Neuronal stem cell (in vitro differentiated cells): Measurements from ENCODE around the gene CAV3.
A peak's percentile ranks its signal among the peaks of the same experiment; 100 is the strongest.

Source experiments
- DNase-seq: peaks from one replicate; pipeline ENCODE4 v3.0.0-alpha.2; 2013; ENCODE audit warnings: low spot score
- H2AFZ ChIP-seq: one replicate; pipeline ENCODE4 v1.6.1; 2013; ENCODE audit warnings: mild to moderate bottlenecking, low read length, inconsistent platforms
- H2AK5ac ChIP-seq: 2 replicates; pipeline ENCODE4 v1.6.1; 2013; ENCODE audit warnings: low read depth, mild to moderate bottlenecking, inconsistent platforms, low read length, moderate library complexity, mixed read lengths
- H2BK120ac ChIP-seq: 2 replicates; pipeline ENCODE4 v1.6.1; 2013; ENCODE audit warnings: low read depth, mild to moderate bottlenecking, inconsistent platforms, low read length, moderate library complexity, mixed read lengths
- H2BK12ac ChIP-seq: one replicate; pipeline ENCODE4 v1.6.1; 2013; ENCODE audit warnings: low read length, inconsistent platforms
- H2BK15ac ChIP-seq: 2 replicates; pipeline ENCODE4 v1.6.1; 2013; ENCODE audit warnings: mild to moderate bottlenecking, low read length, inconsistent platforms, mixed read lengths
- H2BK5ac ChIP-seq: one replicate; pipeline ENCODE4 v1.6.1; 2013; ENCODE audit warnings: inconsistent platforms, mild to moderate bottlenecking, low read length, moderate library complexity
- H3K14ac ChIP-seq: one replicate; pipeline ENCODE4 v1.6.1; 2013; ENCODE audit warnings: low read length, inconsistent platforms
- H3K18ac ChIP-seq: 2 replicates; pipeline ENCODE4 v1.6.1; 2013; ENCODE audit warnings: low read length, inconsistent platforms
- H3K23ac ChIP-seq: 2 replicates; pipeline ENCODE4 v1.6.1; 2013; ENCODE audit warnings: low read depth, mild to moderate bottlenecking, mixed read lengths, low read length, inconsistent platforms; ENCODE audit not compliant: poor library complexity
- H3K27ac ChIP-seq: replicated peaks from 3 replicates; pipeline ENCODE4 v1.5.1; 2013; ENCODE audit warnings: low read length, inconsistent platforms
- H3K27me3 ChIP-seq, 3 experiments: 2 replicates each; pipeline ENCODE4 v1.6.1; 2013; ENCODE audit warnings: low read length in 3 of 3, mild to moderate bottlenecking in 2 of 3, inconsistent platforms in 1 of 3, low read depth in 1 of 3, mixed read lengths in 1 of 3, moderate library complexity in 1 of 3; ENCODE audit not compliant: control insufficient read depth in 3 of 3, insufficient read depth in 3 of 3
- H3K36me3 ChIP-seq, 2 donors: replicated peaks in 1 of 2; 2 replicates each; pipeline ENCODE4 v1.6.1; 2013; ENCODE audit warnings: low read length in 2 of 2; ENCODE audit not compliant: control insufficient read depth in 2 of 2, insufficient read depth in 2 of 2
- H3K4ac ChIP-seq: 2 replicates; pipeline ENCODE4 v1.6.1; 2013; ENCODE audit warnings: inconsistent platforms, mild to moderate bottlenecking, low read length, moderate library complexity
- H3K4me1 ChIP-seq, 2 donors: 1 replicate in 1 of 2; 2 replicates in 1 of 2; pipeline ENCODE4 v1.6.1; 2013; ENCODE audit warnings: low read length in 2 of 2, low read depth in 1 of 2; ENCODE audit not compliant: control insufficient read depth in 2 of 2, insufficient read depth in 1 of 2
- H3K4me2 ChIP-seq: one replicate; pipeline ENCODE4 v1.6.1; 2013; ENCODE audit warnings: mild to moderate bottlenecking, low read length, inconsistent platforms; ENCODE audit not compliant: insufficient read depth, poor library complexity, severe bottlenecking
- H3K4me3 ChIP-seq, 2 donors: 2 replicates each; pipeline ENCODE4 v1.5.1; 2013; ENCODE audit warnings: low read length in 2 of 2, mild to moderate bottlenecking in 2 of 2, inconsistent platforms in 1 of 2, moderate library complexity in 1 of 2
- H3K79me1 ChIP-seq: one replicate; pipeline ENCODE4 v1.6.1; 2013; ENCODE audit warnings: low read depth, mild to moderate bottlenecking, inconsistent platforms, low read length, moderate library complexity
- H3K9ac ChIP-seq: one replicate; pipeline ENCODE4 v1.6.1; 2013; ENCODE audit warnings: mild to moderate bottlenecking, low read depth, low read length, inconsistent platforms; ENCODE audit not compliant: poor library complexity
- H3K9me3 ChIP-seq, 2 donors: replicated peaks in 1 of 2; 2 replicates each; pipeline versions ENCODE3 to v1.6.1; 2013; ENCODE audit warnings: low read length in 2 of 2, mild to moderate bottlenecking in 2 of 2, inconsistent platforms in 1 of 2, low read depth in 1 of 2, mixed read lengths in 1 of 2, moderate library complexity in 1 of 2; ENCODE audit not compliant: control insufficient read depth in 2 of 2, insufficient read depth in 1 of 2
- H4K8ac ChIP-seq: one replicate; pipeline ENCODE4 v1.6.1; 2013; ENCODE audit warnings: low read depth, mild to moderate bottlenecking, inconsistent platforms, low read length, moderate library complexity
- H4K91ac ChIP-seq: one replicate; pipeline ENCODE4 v1.6.1; 2013; ENCODE audit warnings: low read length, low read depth, mild to moderate bottlenecking, inconsistent platforms; ENCODE audit not compliant: poor library complexity
- WGBS, 2 donors: extraction: QIAGEN DNeasy Blood & Tissue Kit; methylation state at CpG; one replicate each; pipeline ENCODE4 v1.1.7; 2013; ENCODE audit warnings: missing lambda C conversion rate in 2 of 2, mixed read lengths in 1 of 2; ENCODE audit not compliant: insufficient read length in 2 of 2, insufficient replicate concordance in 1 of 2; ENCODE audit errors: extremely low coverage in 2 of 2; 5-methylcytosine and 5-hydroxymethylcytosine counted together

Gene CAV3

GRCh38 chr3:8745619-8746370 lies 12.2 kb downstream of the CAV3 start:
- Histone ChIP-seq H3K9ac (peak overlapping the region; percentile 18), H3K27ac (no peak overlapping the region), H4K91ac (no peak overlapping the region), H2BK5ac (no peak overlapping the region), H3K4me3 (no peak overlapping the region), H3K18ac (peak overlapping the region; percentile 77), H2AK5ac (peak overlapping the region; percentile 28), H2BK120ac (no peak overlapping the region), H3K9me3 (peaks cover 0 to 8% of the 10 kb centered on the region in 2 donors), H3K4me2 (no peak overlapping the region), H2BK15ac (no peak overlapping the region), H3K27me3 (no peaks in the 10 kb centered on the region), H4K8ac (no peak overlapping the region), H3K4ac (no peak overlapping the region), H3K23ac (no peak overlapping the region), H2BK12ac (no peak overlapping the region), H2AFZ (no peak overlapping the region), H3K14ac (no peak overlapping the region), H3K79me1 (no peaks in the 10 kb centered on the region), H3K36me3 (no peaks in the 10 kb centered on the region), H3K4me1 (peaks cover 9 to 15% of the 10 kb centered on the region in 2 donors)
- no CpG with 5 or more reads among the region's 25 CpGs for WGBS, 2 donors
- DNase-seq = no peak

GRCh38 chr3:8746780-8747345 lies 13.3 kb downstream of the CAV3 start:
- Histone ChIP-seq H4K8ac (no peak overlapping the region), H3K9ac (no peak overlapping the region), H3K4ac (no peak overlapping the region), H2BK5ac (no peak overlapping the region), H2BK15ac (no peak overlapping the region), H4K91ac (no peak overlapping the region), H3K79me1 (no peaks in the 10 kb centered on the region), H3K27ac (no peak overlapping the region), H2AK5ac (no peak overlapping the region), H2BK120ac (no peak overlapping the region), H2BK12ac (no peak overlapping the region), H3K27me3 (no peaks in the 10 kb centered on the region), H3K18ac (no peak overlapping the region), H3K36me3 (no peaks in the 10 kb centered on the region), H3K23ac (no peak overlapping the region), H3K14ac (no peak overlapping the region), H3K4me3 (no peak overlapping the region), H3K9me3 (peaks cover 0 to 12% of the 10 kb centered on the region in 2 donors), H3K4me2 (no peak overlapping the region), H2AFZ (no peak overlapping the region), H3K4me1 (peaks cover 1 to 10% of the 10 kb centered on the region in 2 donors)
- no CpG with 5 or more reads among the region's 7 CpGs for WGBS, 2 donors
- DNase-seq = no peak

GRCh38 chr3:8749316-8749715 lies 15.7 kb downstream of the CAV3 start:
- WGBS, 2 donors = no CpG with 5 or more reads among the region's 3 CpGs
- no peak overlapping the region for H2BK5ac ChIP-seq
- peak overlapping the region; percentile 61 for H3K23ac ChIP-seq
- no peak overlapping the region for H2BK120ac ChIP-seq
- peaks cover 0 to 12% of the 10 kb centered on the region in 2 donors for H3K9me3 ChIP-seq
- no peak overlapping the region for H3K14ac ChIP-seq
- H3K4me2 ChIP-seq = no peak overlapping the region
- no peaks in the 10 kb centered on the region for H3K36me3 ChIP-seq
- H3K27me3 ChIP-seq = peaks cover 0 to 3% (median 0%) of the 10 kb centered on the region in 3 experiments
- H3K18ac ChIP-seq = peak overlapping the region; percentile 32
- peak overlapping the region; percentile 12 for H2AFZ ChIP-seq
- no peaks in the 10 kb centered on the region for H3K79me1 ChIP-seq
- peak overlapping the region; percentile 39 for H3K4ac ChIP-seq
- no peak overlapping the region for H2BK15ac ChIP-seq
- no peak overlapping the region for H4K91ac ChIP-seq
- no peak overlapping the region for H2BK12ac ChIP-seq
- no peak overlapping the region for H3K4me3 ChIP-seq
- H3K27ac ChIP-seq = no peak overlapping the region
- H3K4me1 ChIP-seq = no peaks in the 10 kb centered on the region
- H4K8ac ChIP-seq = no peak overlapping the region
- no peak overlapping the region for H3K9ac ChIP-seq
- DNase-seq = no peak
- no peak overlapping the region for H2AK5ac ChIP-seq

- no peak overlapping the region for H3K4me2 ChIP-seq
- H2BK120ac ChIP-seq = no peak overlapping the region
- no peaks in the 10 kb centered on the region for H3K36me3 ChIP-seq
- no peak overlapping the region for H2BK5ac ChIP-seq
- no CpG with 5 or more reads among the region's 14 CpGs for WGBS, 2 donors
- no peak overlapping the region for H3K9ac ChIP-seq
- no peak overlapping the region for H3K23ac ChIP-seq
- H2BK15ac ChIP-seq = no peak overlapping the region
- H4K8ac ChIP-seq = peak overlapping the region; percentile 57
- H3K4me1 ChIP-seq = no peaks in the 10 kb centered on the region
- peaks cover 0 to 7% of the 10 kb centered on the region in 2 donors for H3K9me3 ChIP-seq
- no peak overlapping the region for H2AFZ ChIP-seq
- no peak overlapping the region for H2AK5ac ChIP-seq
- DNase-seq = no peak
- H3K79me1 ChIP-seq = no peaks in the 10 kb centered on the region
- H3K27ac ChIP-seq = no peak overlapping the region
- H4K91ac ChIP-seq = no peak overlapping the region
- H3K14ac ChIP-seq = peak overlapping the region; percentile 90
- no peak overlapping the region for H2BK12ac ChIP-seq
- peaks cover 0 to 3% (median 0%) of the 10 kb centered on the region in 3 experiments for H3K27me3 ChIP-seq
- peak overlapping the region; percentile 25 for H3K18ac ChIP-seq
- H3K4me3 ChIP-seq = no peak overlapping the region
- no peak overlapping the region for H3K4ac ChIP-seq
Observed at GRCh38 chr3:8752832-8753231, 19.2 kb downstream of the CAV3 start.
